IPS DF 4.7 (cell line): Measurements from ENCODE around the gene TTLL12.

Experiments used
- DNase-seq: peaks from one replicate; pipeline ENCODE4 v3.0.0-alpha.2; 2013; ENCODE audit warnings: low spot score; ENCODE audit errors: extremely low read depth

Gene TTLL12

DNA sequence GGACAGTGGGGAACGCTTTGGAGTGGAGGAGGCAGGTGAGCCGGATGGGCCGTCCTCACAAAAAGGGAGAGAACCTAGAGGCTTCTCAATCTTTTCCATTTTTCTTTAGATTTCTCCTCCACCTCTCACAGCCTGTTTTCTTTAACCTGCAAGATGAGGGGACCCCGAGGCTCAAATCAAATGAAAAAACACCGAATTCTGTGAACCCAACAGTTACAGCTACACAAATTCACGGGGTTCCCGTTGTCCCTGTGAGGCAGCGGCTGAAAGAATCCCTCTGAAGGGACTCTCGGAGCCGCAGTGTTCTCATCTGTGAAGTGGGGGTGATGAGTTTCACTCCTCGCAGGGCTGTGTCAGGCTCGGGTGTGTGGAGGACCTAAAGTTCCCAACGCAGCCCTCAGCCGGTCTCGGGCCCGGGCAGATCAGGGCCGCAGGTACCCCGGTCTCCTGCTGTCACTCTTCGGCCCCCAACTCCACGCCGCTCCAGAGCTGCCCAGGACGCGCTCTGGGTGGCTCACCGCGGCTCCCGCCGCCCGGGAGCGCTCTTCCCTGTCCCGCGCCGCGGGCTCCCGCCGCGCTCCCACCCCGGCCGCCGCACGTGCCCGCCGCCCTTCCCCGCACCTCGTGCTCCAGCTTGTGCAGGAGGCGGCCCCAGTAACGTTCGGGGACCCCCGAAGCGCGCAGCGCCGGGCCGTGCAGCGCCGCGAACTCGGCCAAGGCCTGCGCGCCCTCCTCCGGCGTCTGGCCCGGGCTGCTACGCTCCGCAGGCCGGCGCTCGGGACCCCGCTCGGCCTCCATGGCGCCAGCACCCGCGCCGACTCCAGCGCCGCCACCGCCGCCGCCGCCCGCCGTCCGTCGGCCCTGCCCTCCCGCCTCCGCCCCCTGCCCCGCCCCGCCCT is at the start of gene TTLL12:
TTLL12 (minus strand) TSS at position 863 of the 899 bp plus-strand sequence; CDS start at position 798, 65 bp downstream.
- DNase-seq: no peak

DNA sequence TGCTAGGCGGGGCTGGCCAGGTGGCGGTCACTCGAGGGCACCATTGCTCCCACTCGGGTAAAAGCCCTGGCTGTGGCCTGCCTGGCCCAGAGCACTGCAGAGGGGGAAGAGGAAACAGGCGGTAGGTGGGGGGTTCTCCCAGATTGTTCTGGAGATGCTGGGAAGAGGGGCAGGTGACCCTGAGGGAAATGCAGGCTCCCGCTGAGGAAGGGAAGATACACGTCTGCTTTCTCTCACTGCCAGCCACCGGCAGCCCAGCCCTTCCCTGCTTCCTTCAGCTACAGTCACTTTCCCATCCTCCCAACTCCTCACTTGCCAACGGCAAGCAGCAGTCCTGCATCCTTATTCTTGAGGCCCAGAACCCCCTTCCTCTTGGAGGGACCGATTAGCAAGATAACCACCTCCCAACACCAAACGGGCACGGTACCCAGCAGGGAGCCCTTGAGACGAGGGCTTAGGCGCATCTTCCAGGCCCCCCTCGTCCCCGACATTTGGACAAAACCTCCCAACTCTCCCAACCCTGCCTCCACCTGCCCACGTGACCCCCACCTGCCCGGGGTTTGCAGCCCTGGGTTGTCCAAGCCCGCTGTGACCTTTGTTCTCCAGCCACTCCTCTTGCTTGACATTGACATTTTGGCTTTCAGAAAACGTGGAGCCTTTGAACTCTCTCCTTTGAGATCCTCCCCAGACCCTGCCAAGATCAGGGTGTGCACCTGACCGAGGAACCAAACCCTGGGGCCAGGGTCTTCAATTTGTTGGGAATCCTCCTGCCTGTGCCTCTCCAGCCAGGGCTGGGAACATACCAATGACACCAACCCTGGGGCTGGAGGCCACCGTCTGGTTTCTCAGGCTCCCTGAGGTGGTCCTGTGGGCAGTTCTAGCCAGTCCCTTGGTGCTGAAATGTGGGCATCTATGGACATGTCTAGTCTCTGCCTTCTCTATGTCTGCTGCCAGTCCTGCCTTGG is 48.8 kb upstream of the TTLL12 start:
- DNase-seq: no peak

DNA sequence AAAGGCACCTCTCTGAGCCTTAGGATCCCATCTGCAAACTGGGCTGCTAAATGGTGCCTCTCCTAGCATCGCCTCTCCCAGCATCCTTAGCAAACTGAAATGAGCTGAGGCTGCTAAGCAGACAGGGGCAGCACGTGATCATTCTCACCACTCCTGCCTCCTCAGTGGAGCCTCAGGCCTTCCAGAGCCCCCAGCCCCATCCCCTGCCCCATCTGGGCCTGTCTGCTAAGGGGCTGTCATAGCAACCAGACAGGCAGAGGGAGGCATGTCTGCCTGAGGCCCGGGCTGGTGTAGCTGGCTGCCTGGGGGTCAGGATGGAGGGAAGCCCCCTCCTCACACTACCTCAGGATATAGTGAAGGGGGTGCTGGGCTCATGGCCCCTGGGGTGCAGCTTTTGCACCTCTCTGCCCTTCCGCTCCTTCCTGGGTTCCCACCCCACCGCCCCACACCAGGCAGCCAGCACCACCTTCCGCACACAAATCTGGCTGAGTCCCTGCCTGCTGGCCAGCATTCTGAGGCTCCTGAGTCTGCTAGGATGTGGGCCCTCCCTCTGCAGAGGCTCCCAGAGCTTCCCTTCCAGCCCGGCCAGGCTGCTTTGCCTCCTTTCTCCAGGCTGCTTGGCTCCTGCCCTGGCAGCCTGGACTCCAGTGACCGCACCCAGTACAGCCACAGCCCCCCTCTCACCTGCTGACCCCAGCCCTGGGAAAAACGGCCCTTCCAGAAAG is 47.5 kb upstream of the TTLL12 start:
- DNase-seq: no peak

DNA sequence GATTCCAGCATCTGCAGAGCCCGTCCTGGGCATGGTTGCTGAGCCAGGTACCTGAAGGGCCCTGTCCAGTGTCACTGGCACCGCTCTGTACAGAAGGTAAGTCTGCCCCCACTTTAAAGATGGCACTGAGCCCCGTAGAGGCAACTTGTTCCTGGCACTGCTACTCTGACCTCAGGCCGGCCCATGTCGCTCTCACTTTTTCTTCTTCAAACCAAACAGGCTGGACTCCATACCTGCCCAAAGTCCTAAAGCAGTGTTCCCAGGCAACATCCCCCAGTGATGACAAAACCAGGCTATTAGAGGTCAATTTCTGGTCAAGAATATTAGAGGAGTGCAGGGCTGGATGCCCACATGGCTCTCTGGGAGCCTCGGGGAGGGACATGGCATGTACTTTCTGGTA is 46.6 kb upstream of the TTLL12 start:
- no peak for DNase-seq

DNA sequence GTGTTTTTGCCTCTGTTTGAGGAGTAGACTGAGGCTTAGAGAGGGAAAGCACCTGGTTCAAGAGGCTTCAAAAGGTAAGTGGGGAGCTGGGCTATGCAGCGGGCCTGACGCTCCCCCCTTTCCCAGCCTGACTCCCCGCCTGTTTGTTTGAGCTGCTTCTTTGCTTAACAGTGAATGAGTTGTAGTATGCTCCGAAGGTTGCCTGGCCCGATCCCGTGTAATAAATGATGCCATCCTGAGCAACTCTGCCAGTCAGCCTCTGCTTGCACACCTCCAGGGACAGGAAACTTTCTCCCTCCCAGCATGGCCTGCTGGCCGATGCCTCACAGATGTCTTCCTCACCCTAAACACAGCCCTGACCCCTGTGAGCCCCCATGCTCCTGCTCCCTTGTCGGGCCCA is 45.5 kb upstream of the TTLL12 start:
- DNase-seq: no peak

DNA sequence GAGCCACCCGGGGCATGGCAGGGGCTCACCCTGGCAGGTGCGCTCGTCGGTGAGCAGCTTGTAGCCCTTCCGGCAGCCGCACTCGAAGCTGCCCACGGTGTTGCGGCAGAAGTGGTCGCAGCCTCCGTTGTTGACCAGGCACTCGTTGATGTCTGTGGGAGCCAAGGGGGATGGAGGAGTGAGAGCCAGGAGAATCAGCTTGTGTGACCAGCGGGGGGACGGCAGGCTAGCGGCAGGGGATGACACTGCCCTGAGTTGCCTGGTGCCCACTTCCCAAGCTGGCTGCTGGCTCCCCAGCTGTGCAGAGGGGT is 44.7 kb upstream of the TTLL12 start:
- no peak for DNase-seq

DNA sequence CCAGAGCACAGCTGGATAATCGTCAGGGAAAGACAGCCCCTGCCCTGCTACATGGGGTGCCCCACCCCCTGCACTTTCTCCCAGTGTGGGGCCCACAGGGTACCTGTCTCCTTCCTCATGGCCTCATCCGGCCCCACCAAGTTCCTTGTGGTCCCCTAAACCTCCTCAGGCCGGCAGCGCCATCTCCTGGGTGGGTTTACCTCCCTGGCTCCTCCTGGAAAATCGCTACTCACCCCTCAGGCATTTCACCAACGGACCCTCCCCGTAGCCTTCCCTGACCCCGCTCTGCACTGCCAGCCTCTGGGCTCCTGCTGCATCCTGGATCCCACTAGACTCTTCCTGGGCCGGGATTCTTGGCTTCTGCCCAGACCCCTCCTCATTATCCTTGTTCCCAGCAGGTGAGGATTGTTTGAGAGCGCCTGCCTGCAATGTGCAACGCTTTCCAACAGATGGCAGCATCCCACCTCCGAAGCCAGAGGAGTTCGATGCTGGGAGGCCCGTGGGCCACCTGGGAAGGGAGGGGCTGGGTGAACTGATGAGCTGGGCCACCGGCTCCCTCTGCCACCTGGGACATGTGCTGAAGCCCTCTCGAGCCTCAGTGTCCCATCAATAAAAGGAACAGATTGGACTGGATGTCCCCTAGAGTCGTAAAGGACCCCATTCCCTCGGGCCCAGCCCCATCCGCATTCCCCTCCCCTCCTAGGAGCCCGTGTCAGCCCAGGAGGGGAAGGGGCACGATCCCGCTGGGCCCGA is 44.2 kb upstream of the TTLL12 start:
- peak; percentile 64 for DNase-seq

DNA sequence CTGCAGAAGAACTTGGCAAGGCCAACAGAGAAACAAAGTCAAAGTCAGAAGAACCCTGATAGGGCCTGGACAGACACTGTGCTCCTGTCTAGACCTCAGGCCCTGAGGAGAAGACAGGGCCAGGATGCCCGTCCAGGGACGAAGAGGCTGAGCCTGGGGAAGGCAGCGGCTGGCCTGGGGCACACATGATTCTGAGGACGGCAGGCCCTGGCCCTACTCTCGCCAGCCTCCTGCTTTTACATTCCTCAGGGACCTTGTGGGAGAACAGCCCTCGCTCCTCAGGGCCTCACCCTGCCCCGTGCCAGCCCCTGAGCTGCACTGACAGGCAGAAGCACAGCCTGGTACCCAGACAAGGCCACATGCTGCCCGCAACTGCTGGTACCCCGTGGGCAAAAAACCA is 43.6 kb upstream of the TTLL12 start:
- DNase-seq: no peak

DNA sequence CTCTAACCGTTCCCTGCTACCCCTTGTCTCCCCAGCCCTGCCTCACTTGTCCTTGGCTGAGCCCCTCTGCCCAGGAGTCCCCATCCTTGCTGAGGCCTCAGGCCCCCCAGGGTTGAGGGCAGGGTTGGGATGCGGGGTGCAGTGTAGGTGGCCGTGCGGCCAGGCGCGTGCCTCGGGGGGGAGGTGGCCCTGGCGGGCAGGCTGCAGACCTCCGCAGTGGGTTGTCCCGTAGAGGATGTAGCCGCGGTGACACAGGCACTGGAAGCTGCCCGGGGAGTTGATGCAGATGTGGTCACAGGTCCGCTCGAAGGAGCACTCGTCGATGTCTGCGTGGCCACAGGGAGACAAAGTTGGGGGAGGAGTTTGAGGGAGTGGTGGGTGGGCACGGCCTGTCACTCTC is 41.9 kb upstream of the TTLL12 start:
- DNase-seq: no peak

DNA sequence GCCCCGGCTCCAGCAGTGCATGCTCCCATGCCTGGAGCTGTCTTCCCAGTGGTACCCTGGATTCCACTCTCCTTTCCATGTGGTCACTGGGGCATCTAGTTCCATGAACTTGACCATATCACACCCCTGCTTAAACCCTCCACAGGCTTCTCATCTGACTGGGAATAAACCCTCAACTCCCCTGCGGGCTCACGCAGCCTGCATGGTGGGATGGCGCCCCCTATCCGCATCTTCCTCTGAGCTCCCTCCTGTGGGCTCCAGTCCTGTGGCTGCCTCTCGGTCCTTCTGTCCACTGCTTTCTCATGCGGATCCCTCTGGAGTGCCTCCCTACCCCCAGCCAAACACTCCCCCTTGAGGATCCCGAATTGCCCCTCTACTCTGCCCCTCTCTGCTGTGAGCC is 41.4 kb upstream of the TTLL12 start:
- no peak for DNase-seq

DNA sequence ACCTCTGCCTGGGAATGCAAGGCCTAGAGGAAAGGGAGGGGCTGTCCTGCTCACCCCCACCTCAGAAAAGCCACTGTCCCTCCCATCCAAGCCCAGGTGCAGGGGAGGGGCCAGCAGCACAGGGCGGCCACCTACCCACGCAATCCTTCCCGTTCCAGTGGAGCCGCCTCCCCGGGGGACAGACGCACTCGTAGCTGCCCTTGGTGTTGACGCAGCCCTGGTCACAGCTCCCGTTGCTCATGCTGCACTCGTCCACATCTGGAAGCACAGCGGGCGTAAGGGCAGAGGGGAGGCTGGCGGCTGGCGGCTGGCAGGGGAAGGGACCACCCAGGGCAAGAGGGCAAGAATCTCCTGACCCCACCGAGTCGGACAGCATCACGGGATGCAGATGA is 40.3 kb upstream of the TTLL12 start:
- DNase-seq: no peak

DNA sequence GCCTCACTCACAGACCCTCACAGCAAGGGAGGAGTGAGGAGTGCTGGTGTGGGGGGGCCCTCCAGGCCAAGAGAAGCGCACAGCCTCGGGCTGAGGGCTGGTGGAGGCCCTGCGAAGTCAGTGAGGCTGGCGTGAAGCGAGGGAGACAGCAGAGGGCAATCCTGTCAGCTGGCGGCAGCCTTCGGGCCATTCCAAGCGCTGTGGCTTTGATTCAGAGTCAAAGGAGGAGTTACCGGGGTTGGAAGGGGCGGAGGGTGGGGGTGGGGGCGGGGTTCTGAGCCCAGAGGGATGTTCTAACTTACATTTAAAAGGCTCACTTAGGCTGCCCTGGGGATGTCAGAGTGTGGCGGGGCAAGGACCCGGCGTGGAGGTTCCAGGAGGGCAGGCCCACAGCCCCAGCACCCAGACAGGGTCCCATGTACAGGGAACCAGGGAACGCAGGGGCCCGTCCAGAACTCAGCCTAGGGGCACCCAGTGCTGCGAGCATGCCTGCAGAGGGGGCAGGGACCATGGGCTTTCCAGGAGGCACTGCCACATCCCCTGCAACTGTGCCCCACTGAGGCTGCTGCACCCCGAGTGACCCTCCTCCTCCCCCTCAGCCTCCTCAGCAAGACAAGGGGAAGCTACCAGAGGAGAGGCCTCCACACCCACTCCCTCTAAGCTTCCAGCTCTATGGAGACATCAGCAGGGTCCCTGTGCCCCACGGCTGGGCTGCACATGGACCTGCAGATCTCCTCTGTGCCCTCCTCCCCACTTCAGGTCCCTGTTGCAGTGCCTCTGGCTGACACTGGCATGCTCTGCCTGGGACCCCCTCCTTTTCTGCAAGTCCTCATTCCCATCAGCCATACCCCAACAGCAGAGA is 39.7 kb upstream of the TTLL12 start:
- DNase-seq: no peak

DNA sequence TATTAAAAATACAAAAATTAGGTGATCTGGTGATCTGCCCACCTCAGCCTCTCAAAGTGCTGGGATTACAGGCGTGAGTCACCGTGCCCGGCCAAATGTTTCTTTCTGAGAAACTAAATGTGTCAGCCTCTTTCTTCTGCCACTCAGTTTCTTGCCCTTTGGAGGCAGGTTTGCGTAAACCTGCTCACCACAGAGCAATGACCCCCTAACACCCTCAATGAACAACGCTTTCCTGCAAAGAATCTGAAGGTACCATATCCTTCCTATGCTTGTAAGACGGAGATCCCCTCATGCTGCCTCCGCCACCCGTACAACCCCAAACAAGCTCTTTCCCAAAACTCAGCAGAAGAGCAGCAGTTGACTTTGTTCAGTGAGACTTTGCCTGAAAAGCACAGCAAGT is 38.7 kb upstream of the TTLL12 start:
- no peak for DNase-seq

DNA sequence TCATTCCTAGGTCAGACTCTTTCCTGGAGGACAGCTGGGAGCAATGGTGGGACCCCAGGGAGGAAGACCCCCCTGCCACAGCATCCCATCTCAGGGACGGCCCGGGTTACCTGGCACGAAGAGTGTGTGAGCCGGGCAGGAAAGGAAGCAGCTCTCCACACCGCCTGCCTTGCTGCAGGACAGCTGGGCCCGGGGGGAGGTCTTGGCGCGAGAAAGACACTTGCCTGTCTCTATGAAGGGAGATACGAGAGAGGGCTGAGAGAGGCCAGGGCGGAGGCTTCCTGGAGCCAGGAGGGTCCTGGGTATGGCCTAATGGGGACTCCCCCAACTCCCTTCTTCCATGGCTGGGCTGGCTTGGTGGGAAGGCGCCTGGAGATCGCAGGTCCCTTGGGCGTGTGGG is 36.1 kb upstream of the TTLL12 start:
- DNase-seq: no peak

DNA sequence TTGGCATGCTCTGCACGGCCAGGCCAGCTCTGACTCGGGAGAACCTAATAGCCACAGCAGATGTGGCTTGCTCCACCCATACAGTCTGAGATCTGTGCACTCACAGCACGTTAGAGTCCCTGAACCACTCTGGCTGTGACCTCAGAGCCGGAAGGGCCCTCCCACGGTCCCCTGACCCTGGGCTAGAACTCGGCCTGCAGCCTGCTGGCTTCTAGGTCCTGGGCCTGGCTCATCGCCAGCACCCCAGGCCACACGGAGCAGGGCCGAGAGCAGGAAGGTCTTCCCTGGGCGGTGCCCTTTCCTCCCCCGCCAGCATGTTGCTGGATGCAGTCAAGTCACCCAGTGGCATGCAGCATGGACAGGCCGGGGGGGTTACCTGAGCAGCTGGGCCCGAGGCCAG is 35.3 kb upstream of the TTLL12 start:
- no peak for DNase-seq

DNA sequence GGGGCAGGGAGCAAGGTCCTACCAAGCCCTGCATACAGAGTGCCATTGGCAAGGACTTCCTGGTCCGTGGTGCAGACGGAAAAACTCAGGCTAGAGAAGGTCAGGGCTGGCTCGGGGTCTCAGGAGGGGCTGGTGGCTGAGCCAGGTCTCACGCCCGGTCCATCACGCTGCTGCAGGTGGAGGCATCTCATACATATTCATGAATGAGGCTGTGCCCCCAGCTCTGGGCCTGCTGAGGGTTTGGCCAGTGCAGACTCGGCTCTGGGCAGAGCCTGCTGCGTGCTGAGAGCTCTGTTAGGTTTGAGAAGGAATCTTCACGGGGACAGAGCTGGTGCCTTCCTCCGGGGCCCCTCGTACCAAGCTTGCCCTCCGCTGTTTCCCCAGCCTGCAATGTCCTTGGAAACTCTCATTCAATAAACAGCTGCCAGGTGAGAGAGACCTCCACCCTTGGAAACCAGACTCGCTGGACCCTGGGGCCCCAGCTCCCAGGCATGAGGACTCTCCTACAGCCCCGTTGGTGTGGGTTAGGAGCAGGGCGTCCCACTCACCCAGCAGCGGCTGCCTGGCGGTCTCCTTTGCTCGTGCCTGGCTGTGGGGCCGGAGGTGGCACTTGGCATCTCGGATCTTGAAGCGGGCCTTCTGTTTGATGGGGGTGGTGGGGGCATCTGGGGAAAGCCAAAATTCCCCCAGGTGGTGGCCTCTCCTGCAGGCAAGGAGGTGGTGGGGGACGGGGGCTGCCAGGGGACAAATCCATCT is 33.9 kb upstream of the TTLL12 start:
- DNase-seq: no peak

DNA sequence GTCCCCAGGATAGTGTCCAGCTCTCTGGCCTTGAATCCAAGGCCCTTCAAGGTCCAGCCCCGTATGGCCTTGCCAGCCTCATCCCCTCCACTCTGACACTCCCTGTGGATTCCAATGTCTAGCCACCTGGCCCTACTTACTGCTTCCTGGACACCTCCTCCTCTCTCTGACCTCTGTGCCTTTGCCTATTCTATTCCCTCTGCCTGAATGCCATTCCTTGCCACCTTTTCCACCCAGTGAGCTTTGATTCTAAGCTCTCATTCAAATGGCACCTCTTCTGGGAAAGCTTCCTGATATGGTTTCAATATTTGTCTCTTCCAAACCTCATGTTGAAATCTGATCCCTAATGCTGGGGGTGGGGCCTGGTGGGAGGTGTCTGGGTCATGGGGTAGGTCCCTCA is 31.9 kb upstream of the TTLL12 start:
- DNase-seq: no peak

DNA sequence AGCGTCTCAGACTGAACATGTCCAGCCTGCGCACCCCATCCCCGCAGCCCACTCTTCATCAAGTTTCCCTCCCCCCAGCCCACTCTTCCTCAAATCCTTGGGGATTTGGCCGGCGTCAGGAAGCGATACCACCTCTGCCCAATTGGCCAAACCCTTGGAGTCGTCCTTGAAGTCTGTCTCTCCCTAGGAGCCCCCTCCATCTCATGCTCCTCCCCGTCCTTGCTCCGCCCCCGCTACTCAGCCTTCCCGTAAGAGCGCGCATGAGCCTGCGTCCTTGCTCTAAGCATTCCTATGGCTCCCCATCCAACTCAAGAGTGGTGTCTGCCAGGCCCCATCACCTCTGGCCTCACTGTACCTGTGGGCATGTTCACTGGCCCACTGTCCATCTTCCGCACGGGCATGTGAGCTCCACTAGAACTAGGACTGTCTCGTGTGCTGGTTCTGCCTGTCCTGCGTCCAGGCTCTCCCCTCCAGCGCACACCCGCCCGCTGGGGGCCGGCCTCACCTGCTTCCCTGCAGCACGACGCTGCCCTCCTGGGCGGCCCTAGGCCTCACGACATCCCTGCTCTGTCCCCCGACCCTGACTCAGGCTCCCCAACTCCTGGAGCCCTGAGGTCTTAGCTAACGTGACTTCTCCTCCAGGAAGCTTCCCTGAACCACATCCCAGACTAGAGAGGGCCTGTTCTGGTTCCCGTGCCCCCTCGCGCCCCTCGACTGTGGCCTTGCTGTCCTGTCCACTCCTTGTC is 30.5 kb upstream of the TTLL12 start:
- DNase-seq: no peak

DNA sequence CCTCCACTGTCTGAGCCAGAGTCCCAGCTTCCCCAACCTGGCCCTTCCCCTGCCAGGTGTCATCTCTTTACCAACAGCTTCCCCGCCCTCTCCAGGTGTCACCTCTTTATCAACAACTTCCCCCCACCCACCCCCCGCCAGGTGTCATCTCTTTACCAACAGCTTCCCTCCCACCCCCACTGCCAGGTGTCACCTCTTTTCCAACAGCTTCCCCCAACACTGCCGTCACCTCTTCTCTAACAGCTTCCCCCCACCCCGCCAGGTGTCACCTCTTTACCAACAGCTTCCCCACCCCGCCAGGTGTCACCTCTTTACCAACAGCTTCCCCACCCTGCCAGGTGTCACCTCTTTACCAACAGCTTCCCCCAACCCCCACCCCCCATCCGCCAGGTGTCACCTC is 29.8 kb upstream of the TTLL12 start:
- no peak for DNase-seq
